Endothelial cell of umbilical vein (primary cell): ENCODE measurements around the gene HMGXB3. TPM values are rescaled to one million over a fixed set of nuclear protein-coding genes. Genes with fewer than 3 reads are reported as not detected.

Experiments
- BruUV-seq: library from RNA; stranded (reverse); fragments of 400-500 nt; replicated peaks from 2 replicates; lab custom pipeline; 2021; lab: Mats Ljungman, UMichigan
- CTCF ChIA-PET: fragments of 300-600, 350-600 bp; sonication (Branson Sonifier 250); formaldehyde crosslinking; loops from one replicate; lab custom pipeline; 2021; ENCODE audit warnings: antibody characterized with exemption, inconsistent platforms; lab: Charles Lee
- POLR2A ChIA-PET: fragments of 300-600, 350-600 bp; sonication (Branson Sonifier 250); formaldehyde crosslinking; loops from one replicate; lab custom pipeline; 2021; ENCODE audit warnings: antibody characterized with exemption, inconsistent platforms; lab: Charles Lee
- DNase-seq: peaks from one replicate; pipeline ENCODE4 v3.0.0-alpha.2; 2011; ENCODE audit warnings: low read depth, low spot score
- FAIRE-seq: peaks from 2 replicates; lab custom pipeline; 2011; peaks lifted over from hg19 to GRCh38; lab: Jason Lieb, UNC
- H2AFZ ChIP-seq: 2 replicates; pipeline ENCODE4 v1.6.0; 2012; ENCODE audit warnings: low read depth, low read length, control low read depth, inconsistent platforms
- H3K27ac ChIP-seq: 2 replicates; pipeline ENCODE4 v1.5.1; 2011; ENCODE audit warnings: low read depth, mild to moderate bottlenecking, control low read depth, low read length, moderate library complexity; ENCODE audit not compliant: insufficient read depth
- H3K27me3 ChIP-seq, 2 experiments: 2 replicates each; pipeline versions ENCODE4 v1.6.0 to v1.6.1; 2011; ENCODE audit warnings: low read length in 2 of 2, mixed read lengths in 1 of 2; ENCODE audit not compliant: control insufficient read depth in 2 of 2, insufficient read depth in 2 of 2
- H3K36me3 ChIP-seq, 2 experiments: 2 replicates in 1 of 2; 3 replicates in 1 of 2; pipeline ENCODE4 v1.5.1; 2011; ENCODE audit warnings: low read length in 2 of 2, mild to moderate bottlenecking in 1 of 2, moderate library complexity in 1 of 2; ENCODE audit not compliant: control insufficient read depth in 2 of 2, insufficient read depth in 2 of 2; ENCODE audit errors: extremely low read depth in 1 of 2
- H3K4me1 ChIP-seq: 3 replicates; pipeline ENCODE4 v1.5.1; 2011; ENCODE audit warnings: mild to moderate bottlenecking, low read length; ENCODE audit not compliant: control insufficient read depth, insufficient read depth; ENCODE audit errors: extremely low read depth
- H3K4me2 ChIP-seq: 2 replicates; pipeline ENCODE4 v1.6.1; 2011; ENCODE audit warnings: low read length, control low read depth, mixed read lengths; ENCODE audit not compliant: insufficient read depth
- H3K4me3 ChIP-seq, 3 experiments: fragments of 200-600 bp in 1 of 3; sonication (generic), shearing (Covaris generic) in 1 of 3; replicated peaks in 1 of 3; 2 replicates each; pipeline ENCODE4 v1.5.1; 2011 to 2016; ENCODE audit warnings: control low read depth in 3 of 3, low read length in 3 of 3, mild to moderate bottlenecking in 2 of 3, inconsistent platforms in 1 of 3, low read depth in 1 of 3, moderate library complexity in 1 of 3; ENCODE audit not compliant: insufficient read depth in 1 of 3
- H3K79me2 ChIP-seq: 2 replicates; pipeline ENCODE4 v1.6.0; 2012; ENCODE audit warnings: low read length, inconsistent platforms; ENCODE audit not compliant: control insufficient read depth, insufficient read depth
- H3K9ac ChIP-seq: replicated peaks from 2 replicates; pipeline ENCODE3; 2011; ENCODE audit warnings: low read length, control low read depth; ENCODE audit not compliant: insufficient read depth; ENCODE audit errors: extremely low read depth
- H3K9me1 ChIP-seq: replicated peaks from 3 replicates; pipeline ENCODE4 v1.6.0; 2011; ENCODE audit warnings: mild to moderate bottlenecking, low read length; ENCODE audit not compliant: control insufficient read depth, insufficient read depth; ENCODE audit errors: extremely low read depth
- H3K9me3 ChIP-seq: replicated peaks from 2 replicates; pipeline ENCODE4 v1.5.1; 2012; ENCODE audit warnings: low read length, inconsistent platforms; ENCODE audit not compliant: control insufficient read depth, insufficient read depth
- H4K20me1 ChIP-seq: replicated peaks from 2 replicates; pipeline ENCODE3; 2011; ENCODE audit warnings: mild to moderate bottlenecking, low read length; ENCODE audit not compliant: control insufficient read depth, insufficient read depth; ENCODE audit errors: extremely low read depth
- CTCF ChIP-seq, 2 donors: IDR thresholded peaks; 1 replicate in 1 of 2; 2 replicates in 1 of 2; pipeline ENCODE4 v1.5.1; 2011; ENCODE audit warnings: low read length in 2 of 2, mild to moderate bottlenecking in 2 of 2, moderate library complexity in 2 of 2, control low read depth in 1 of 2, inconsistent platforms in 1 of 2, low read depth in 1 of 2; ENCODE audit not compliant: insufficient read depth in 1 of 2; ENCODE audit errors: extremely low read depth in 1 of 2
- EZH2 ChIP-seq: IDR thresholded peaks from 2 replicates; pipeline ENCODE4 v1.6.1; 2012; ENCODE audit warnings: borderline replicate concordance, low read depth, mild to moderate bottlenecking, moderate library complexity, low read length, inconsistent platforms; ENCODE audit not compliant: severe bottlenecking
- FOS ChIP-seq: IDR thresholded peaks from 2 replicates; pipeline ENCODE4 v1.6.1; 2011; ENCODE audit warnings: mild to moderate bottlenecking, low read length, moderate library complexity, borderline replicate concordance; ENCODE audit not compliant: insufficient read depth
- GATA2 ChIP-seq: IDR thresholded peaks from 2 replicates; pipeline ENCODE4 v1.7.0; 2011; ENCODE audit warnings: low read depth, mild to moderate bottlenecking, moderate library complexity, mixed read lengths, low read length; ENCODE audit not compliant: insufficient read length, insufficient read depth
- JUN ChIP-seq: IDR thresholded peaks from 2 replicates; pipeline ENCODE4 v1.6.1; 2011; ENCODE audit warnings: borderline replicate concordance, low read depth; ENCODE audit not compliant: insufficient read length, insufficient read depth
- MAX ChIP-seq: IDR thresholded peaks from 2 replicates; pipeline ENCODE4 v1.6.1; 2011; ENCODE audit not compliant: insufficient read depth, insufficient read length
- MYC ChIP-seq: IDR thresholded peaks from one replicate; pipeline ENCODE4 v1.6.1; 2011; ENCODE audit warnings: mild to moderate bottlenecking, low read depth, low read length
- POLR2A ChIP-seq: IDR thresholded peaks from 2 replicates; pipeline ENCODE4 v1.6.1; 2012; ENCODE audit warnings: low read depth, mild to moderate bottlenecking, control low read depth, low read length
- POLR2AphosphoS5 ChIP-seq: IDR thresholded peaks from 2 replicates; pipeline ENCODE4 v1.6.1; 2012; ENCODE audit warnings: low read depth, mild to moderate bottlenecking, control low read depth, low read length, moderate library complexity; ENCODE audit not compliant: insufficient read depth
- dilution Hi-C: fragments of 300-500 bp; cut with MboI; formaldehyde crosslinking; loops from one replicate; pipeline ENCODE4 v1.15.0; 2019; ENCODE audit warnings: low sequenced_read_pairs; ENCODE audit not compliant: extremely low pct_ligation_motif_present
- intact Hi-C: fragments of 100-400 bp; cut with micrococcal nuclease; formaldehyde crosslinking; loops from one replicate; pipeline ENCODE4 v1.10.0; 2022
- polyA plus RNA-seq, 4 experiments: library from polyadenylated mRNA; depleted of rRNA in 3 of 4; stranded (reverse) in 3 of 4; unstranded in 1 of 4; fragments of >200 nt; gene quantifications; 2 replicates each; pipeline versions ENCODE4 v1.2.1 to v1.2.3, GENCODE V29; 2011 to 2012; ENCODE audit warnings: missing spikeins in 1 of 4
- total RNA-seq: library from RNA; stranded (reverse); gene quantifications from 2 replicates; pipeline ENCODE4 v1.2.3, GENCODE V29; 2021

Gene HMGXB3
- total and polyA plus RNA-seq, 2 donors (not counting 3 experiments of a cell fraction or from before 2014, with no cell fraction given): 34.8 to 52.6 TPM

- Histone ChIP-seq H3K27ac (no peak overlapping the region), H3K4me3 (no peak overlapping the region), H3K9me1 (no peaks in the 10 kb centered on the region), H3K36me3 (peaks cover 23 to 32% of the 10 kb centered on the region in 2 experiments), H3K4me1 (peaks cover 17% of the 10 kb centered on the region), H3K27me3 (no peaks in the 10 kb centered on the region), H3K4me2 (no peak overlapping the region), H3K79me2 (peaks cover 5% of the 10 kb centered on the region), H3K9me3 (no peaks in the 10 kb centered on the region), H3K9ac (no peak overlapping the region), H4K20me1 (no peaks in the 10 kb centered on the region), H2AFZ (no peak overlapping the region)
- BruUV-seq: no TSS peak
- no peak for FAIRE-seq
- no peak for DNase-seq
- POLR2A ChIA-PET: no interaction called here
- TF ChIP-seq POLR2A (no peak), FOS (no peak), GATA2 (no peak), JUN (no peak), MAX (no peak), POLR2AphosphoS5 (no peak), CTCF (IDR thresholded peaks at IDR 0.05; ENCODE audit: extremely low read depth in 1 of 2, insufficient read depth in 1 of 2, low read depth in 1 of 2, low read length in 2 of 2) (no peak), MYC (no peak), EZH2 (no peak)
- CTCF ChIA-PET: no interaction called here
- intact Hi-C loops: no loop called here
- dilution Hi-C loops: no loop called here
Observed at GRCh38 chr5:150014456-150014855, 13.9 kb downstream of the HMGXB3 start.
